OCI-M2 (cell line): Measurements from ENCODE around the gene COMMD6.

ENCODE experiments used
- DNase-seq: peaks from one replicate; lab custom pipeline; 2025; ENCODE audit not compliant: unreplicated experiment; lab: John Stamatoyannopoulos, UW

Gene COMMD6

GRCh38 chr13:75530549-75530961 lies 7.1 kb downstream of the COMMD6 start:
- no peak for DNase-seq

- DNase-seq = no peak
Measured at GRCh38 chr13:75521956-75522355, 15.7 kb downstream of the COMMD6 start.

- no peak for DNase-seq
Measured at GRCh38 chr13:75518439-75519088, 19.1 kb downstream of the COMMD6 start.

GRCh38 chr13:75514080-75514995 lies 23.3 kb downstream of the COMMD6 start:
- no peak for DNase-seq

GRCh38 chr13:75513271-75513670 lies 24.4 kb downstream of the COMMD6 start:
- no peak for DNase-seq

- DNase-seq = no peak
Measured at GRCh38 chr13:75512253-75512652, 25.4 kb downstream of the COMMD6 start.

- DNase-seq = no peak
Measured at GRCh38 chr13:75511051-75511625, 26.5 kb downstream of the COMMD6 start.

GRCh38 chr13:75508002-75508548 lies 29.6 kb downstream of the COMMD6 start:
- no peak for DNase-seq

- no peak for DNase-seq
Measured at GRCh38 chr13:75507027-75508001, 30.3 kb downstream of the COMMD6 start.

GRCh38 chr13:75506018-75506417 lies 31.6 kb downstream of the COMMD6 start:
- no peak for DNase-seq

- no peak for DNase-seq
Measured at GRCh38 chr13:75505327-75505726, 32.3 kb downstream of the COMMD6 start.

GRCh38 chr13:75495938-75496337 lies 41.7 kb downstream of the COMMD6 start:
- DNase-seq = no peak

- DNase-seq = no peak
Measured at GRCh38 chr13:75494491-75494890, 43.1 kb downstream of the COMMD6 start.

- no peak for DNase-seq
Measured at GRCh38 chr13:75493156-75493555, 44.5 kb downstream of the COMMD6 start.

GRCh38 chr13:75492389-75492788 lies 45.3 kb downstream of the COMMD6 start:
- DNase-seq = no peak

- DNase-seq = no peak
Measured at GRCh38 chr13:75491376-75491775, 46.3 kb downstream of the COMMD6 start.

GRCh38 chr13:75489502-75490263 lies 48.0 kb downstream of the COMMD6 start:
- no peak for DNase-seq

- no peak for DNase-seq
Measured at GRCh38 chr13:75486146-75487062, 51.2 kb downstream of the COMMD6 start.
